Uterus (tissue), 4 donors: ENCODE data around the gene RNF168. TPM values are rescaled to one million over a fixed set of nuclear protein-coding genes. Genes with fewer than 3 reads are reported as not detected.
A peak's percentile ranks its signal among the peaks of the same experiment; 100 is the strongest.

Source experiments
- DNase-seq, 2 donors: peaks; one replicate each; pipeline ENCODE4 v3.0.0-alpha.2; 2019 to 2020
- H3K27ac ChIP-seq, 2 donors: fragments of 200-600 bp; sonication (generic); 1 replicate in 1 of 2; 2 replicates in 1 of 2; pipeline ENCODE4 v1.5.1; 2016 to 2018
- H3K27me3 ChIP-seq, 2 donors: fragments of 200-600 bp; sonication (generic); one replicate each; pipeline ENCODE4 v1.5.1; 2018 to 2019; ENCODE audit warnings: control low read depth in 1 of 2
- H3K36me3 ChIP-seq, 2 donors: fragments of 200-600 bp; sonication (generic); one replicate each; pipeline ENCODE4 v1.5.1; 2019; ENCODE audit warnings: control low read depth in 1 of 2
- H3K4me1 ChIP-seq, 2 donors: fragments of 200-600 bp; sonication (generic); one replicate each; pipeline ENCODE4 v1.5.1; 2018 to 2019; ENCODE audit warnings: control low read depth in 1 of 2
- H3K4me3 ChIP-seq, 2 donors: fragments of 200-600 bp; sonication (generic); 1 replicate in 1 of 2; 2 replicates in 1 of 2; pipeline ENCODE4 v1.5.1; 2018 to 2019; ENCODE audit warnings: mild to moderate bottlenecking in 1 of 2
- H3K9me3 ChIP-seq, 2 donors: fragments of 200-600 bp; sonication (generic); one replicate each; pipeline ENCODE4 v1.5.1; 2019; ENCODE audit warnings: control low read depth in 1 of 2
- POLR2A ChIP-seq, 2 donors: fragments of 450-650 bp; IDR thresholded peaks; one replicate each; pipeline ENCODE4 v1.6.1; 2016; ENCODE audit warnings: antibody characterized with exemption in 2 of 2, mild to moderate bottlenecking in 1 of 2, moderate library complexity in 1 of 2
- intact Hi-C: fragments of 100-400 bp; cut with DNase I; formaldehyde crosslinking; loops from one replicate; pipeline ENCODE4 v1.15.1; 2023; ENCODE audit warnings: low total_unique reads
- total RNA-seq, 4 donors: library from RNA; depleted of rRNA in 3 of 4; stranded (reverse); fragments of >200 nt in 3 of 4; gene quantifications; one replicate each; pipeline versions ENCODE4 v1.1.0 to v1.2.4, GENCODE V29; 2014 to 2023
- TF ChIP-seq, protein P1 (sequence below), 4 experiments: fragments of 200-600 bp in 2 of 4; fragments of 450-650 bp in 2 of 4; sonication (generic) in 2 of 4; IDR thresholded peaks; one replicate each; pipeline ENCODE4 v1.5.1; 2016 to 2019; ENCODE audit warnings: antibody characterized with exemption in 4 of 4, mild to moderate bottlenecking in 2 of 4, moderate library complexity in 1 of 4
- donor health status: DM: yes; HTN: yes; CAD: no.

Gene RNF168
- total RNA-seq, 4 donors from 2014 or later = 9.4 to 35.2 (median 18.6) TPM

DNA sequence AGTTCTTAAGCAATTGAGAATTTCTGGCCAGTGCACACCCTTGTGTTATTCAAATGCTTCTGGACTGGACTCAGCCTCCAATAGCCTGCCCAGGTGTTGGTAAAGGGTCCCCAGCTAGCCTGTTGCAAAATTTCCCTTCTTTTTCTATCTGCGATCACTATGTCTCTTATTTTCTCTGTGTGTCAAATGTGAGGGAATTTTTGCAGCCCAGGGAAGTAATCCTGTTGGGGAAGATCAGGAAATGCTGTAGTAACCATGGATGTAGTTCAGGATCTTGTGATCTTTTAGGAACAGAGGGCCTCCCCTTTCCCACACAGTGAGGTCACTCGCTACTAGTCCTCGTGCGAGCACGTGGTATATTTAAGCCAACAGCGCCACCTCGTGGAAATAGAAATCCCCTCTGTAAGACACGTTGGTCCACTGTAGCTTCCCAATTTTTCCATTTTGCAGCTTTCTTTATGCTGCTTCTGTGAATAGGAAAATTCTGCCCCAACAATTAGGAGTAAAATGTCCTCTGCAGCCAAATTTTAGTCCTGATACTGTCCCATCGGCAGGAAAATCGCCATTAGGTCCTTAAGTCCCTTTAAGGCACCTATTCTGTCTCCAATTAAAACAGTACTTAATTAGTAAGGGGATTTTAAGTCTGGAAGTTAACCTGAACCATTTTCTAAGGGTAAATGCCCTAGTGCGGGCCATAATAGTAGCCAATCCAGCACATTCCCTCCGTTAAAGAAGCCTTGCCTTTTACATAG is 15.6 kb upstream of the RNF168 start:
- H3K27ac ChIP-seq = no peak overlapping the region
- no peak for TF ChIP-seq POLR2A (IDR thresholded peaks at IDR 0.05)
- TF ChIP-seq, protein P1, sequence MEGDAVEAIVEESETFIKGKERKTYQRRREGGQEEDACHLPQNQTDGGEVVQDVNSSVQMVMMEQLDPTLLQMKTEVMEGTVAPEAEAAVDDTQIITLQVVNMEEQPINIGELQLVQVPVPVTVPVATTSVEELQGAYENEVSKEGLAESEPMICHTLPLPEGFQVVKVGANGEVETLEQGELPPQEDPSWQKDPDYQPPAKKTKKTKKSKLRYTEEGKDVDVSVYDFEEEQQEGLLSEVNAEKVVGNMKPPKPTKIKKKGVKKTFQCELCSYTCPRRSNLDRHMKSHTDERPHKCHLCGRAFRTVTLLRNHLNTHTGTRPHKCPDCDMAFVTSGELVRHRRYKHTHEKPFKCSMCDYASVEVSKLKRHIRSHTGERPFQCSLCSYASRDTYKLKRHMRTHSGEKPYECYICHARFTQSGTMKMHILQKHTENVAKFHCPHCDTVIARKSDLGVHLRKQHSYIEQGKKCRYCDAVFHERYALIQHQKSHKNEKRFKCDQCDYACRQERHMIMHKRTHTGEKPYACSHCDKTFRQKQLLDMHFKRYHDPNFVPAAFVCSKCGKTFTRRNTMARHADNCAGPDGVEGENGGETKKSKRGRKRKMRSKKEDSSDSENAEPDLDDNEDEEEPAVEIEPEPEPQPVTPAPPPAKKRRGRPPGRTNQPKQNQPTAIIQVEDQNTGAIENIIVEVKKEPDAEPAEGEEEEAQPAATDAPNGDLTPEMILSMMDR (IDR thresholded peaks at IDR 0.05) = peak in 3 of 4 experiments; percentile 35 to 55 (median 39)
- no peak overlapping the region for H3K4me3 ChIP-seq
- peak in 1 of 2 donors; percentile 25 for DNase-seq
- intact Hi-C loops = no loop called here
- peaks cover 0 to 23% of the 10 kb centered on the region in 2 donors for H3K9me3 ChIP-seq
- no peaks in the 10 kb centered on the region for H3K4me1 ChIP-seq
- H3K27me3 ChIP-seq = no peaks in the 10 kb centered on the region
- no peaks in the 10 kb centered on the region for H3K36me3 ChIP-seq

DNA sequence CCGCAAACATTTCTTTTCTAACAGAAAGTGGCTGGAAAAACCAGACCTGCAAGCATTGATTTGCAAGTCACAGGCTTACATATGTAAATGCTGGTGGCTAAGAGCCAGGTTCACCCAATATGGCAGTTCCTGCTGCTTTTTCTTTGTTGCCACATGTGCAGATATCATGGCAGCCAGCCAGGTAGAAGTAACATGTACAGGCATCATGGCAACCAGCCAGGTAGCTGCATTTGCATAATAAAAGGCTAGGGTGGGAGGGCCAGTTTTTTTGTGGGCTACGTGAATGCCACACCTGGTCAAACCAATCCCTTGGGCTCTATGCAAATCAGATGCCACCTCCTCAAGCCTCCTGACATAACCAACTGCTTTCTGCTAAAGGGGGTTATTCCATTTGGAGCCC is 14.4 kb upstream of the RNF168 start:
- DNase-seq = no peak
- no peak for TF ChIP-seq POLR2A (IDR thresholded peaks at IDR 0.05)
- TF ChIP-seq, protein P1 (IDR thresholded peaks at IDR 0.05) = no peak
- Histone ChIP-seq H3K4me1 (no peaks in the 10 kb centered on the region), H3K27ac (no peak overlapping the region), H3K27me3 (no peaks in the 10 kb centered on the region), H3K9me3 (peaks cover 0 to 23% of the 10 kb centered on the region in 2 donors), H3K4me3 (no peak overlapping the region), H3K36me3 (no peaks in the 10 kb centered on the region)
- intact Hi-C loops = no loop called here

DNA sequence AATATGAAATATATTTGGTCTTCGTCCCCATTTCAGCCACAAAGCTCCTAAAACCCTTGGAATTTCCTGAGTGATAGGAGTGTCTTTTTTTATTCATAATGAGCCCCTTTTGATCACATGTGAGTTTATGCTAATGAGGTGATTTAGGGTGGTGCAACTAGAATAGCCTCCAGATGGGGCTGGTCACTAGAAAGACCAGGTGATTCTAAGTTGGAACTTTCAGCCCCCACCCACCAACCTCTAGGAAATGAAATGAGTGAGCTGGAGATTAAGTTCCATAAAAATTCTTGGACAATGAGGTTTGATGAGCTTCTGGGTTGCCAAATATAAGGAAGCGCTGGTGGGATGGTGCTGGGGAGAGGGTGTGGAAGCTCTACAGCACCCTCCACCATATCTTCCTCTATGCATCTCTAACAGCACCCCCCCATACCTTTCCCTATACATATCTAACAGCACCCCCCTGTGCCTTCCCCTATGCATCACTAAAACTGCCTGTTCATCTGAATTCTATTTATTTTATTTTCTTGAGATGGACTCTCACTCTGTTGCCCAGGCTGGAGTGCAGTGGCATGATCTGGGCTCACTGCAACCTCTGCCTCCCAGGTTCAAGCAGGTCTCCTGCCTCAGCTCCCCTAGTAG is 13.7 kb upstream of the RNF168 start:
- H3K4me1 ChIP-seq = no peaks in the 10 kb centered on the region
- H3K27me3 ChIP-seq = no peaks in the 10 kb centered on the region
- H3K36me3 ChIP-seq = no peaks in the 10 kb centered on the region
- DNase-seq = no peak
- peaks cover 0 to 23% of the 10 kb centered on the region in 2 donors for H3K9me3 ChIP-seq
- intact Hi-C loops = no loop called here
- TF ChIP-seq, protein P1 (IDR thresholded peaks at IDR 0.05) = no peak
- TF ChIP-seq POLR2A (IDR thresholded peaks at IDR 0.05) = no peak
- no peak overlapping the region for H3K27ac ChIP-seq
- no peak overlapping the region for H3K4me3 ChIP-seq

DNA sequence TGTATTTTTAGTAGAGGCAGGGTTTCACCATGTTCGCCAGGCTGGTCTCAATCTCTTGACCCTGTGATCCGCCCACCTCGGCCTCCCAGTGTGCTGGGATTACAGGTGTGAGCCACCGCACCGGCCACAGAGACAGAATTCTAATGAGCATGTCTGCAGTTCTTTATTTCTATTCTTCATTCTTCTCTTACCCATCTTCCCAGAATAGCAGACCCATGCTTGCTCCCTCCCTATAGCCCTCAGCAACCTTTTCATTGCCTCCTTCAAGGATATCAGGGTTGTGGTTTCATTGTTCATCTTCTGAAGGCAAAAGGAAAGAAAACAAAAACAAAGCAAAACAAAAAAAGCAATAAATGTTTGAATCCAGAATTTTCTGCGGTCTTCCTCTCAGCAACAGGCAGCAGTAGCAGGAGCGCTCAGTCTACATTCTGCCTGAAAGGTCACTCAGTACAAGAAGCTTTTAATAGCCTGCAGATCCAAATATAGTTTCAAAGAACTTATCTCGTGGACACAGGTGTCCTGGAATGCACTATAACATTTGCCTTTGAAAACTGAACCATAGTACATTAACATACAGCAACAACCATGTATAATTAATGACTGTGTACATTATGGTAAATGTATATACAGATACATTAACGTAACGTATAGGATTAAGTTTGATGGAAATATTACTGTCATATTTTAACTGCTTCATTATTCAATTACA is 11.5 kb upstream of the RNF168 start, which contains the start of gene SMCO1:
TSS of gene SMCO1 (minus strand) at position 434 of the 709 bp plus-strand sequence. CDS start at position 297, 137 bp downstream.
- Histone ChIP-seq H3K27ac (no peak within 1 kb of the TSS), H3K4me3 (no peak within 1 kb of the TSS), H3K36me3 (no peaks in the 10 kb centered on the region), H3K27me3 (no peaks in the 10 kb centered on the region), H3K9me3 (peaks cover 0 to 16% of the 10 kb centered on the region in 2 donors), H3K4me1 (no peaks in the 10 kb centered on the region)
- TF ChIP-seq, protein P1 (IDR thresholded peaks at IDR 0.05) = no peak
- TF ChIP-seq POLR2A (IDR thresholded peaks at IDR 0.05) = no peak
- DNase-seq = no peak
- intact Hi-C loops = no loop called here
